ENCODE measurements around the gene ACAT2.
"Not testable (repeated sequence)": the region's sequence is repeated elsewhere in the genome, so short reads cannot be mapped to it uniquely, and the experiment has no call there.

ACAT2 gene

DNA sequence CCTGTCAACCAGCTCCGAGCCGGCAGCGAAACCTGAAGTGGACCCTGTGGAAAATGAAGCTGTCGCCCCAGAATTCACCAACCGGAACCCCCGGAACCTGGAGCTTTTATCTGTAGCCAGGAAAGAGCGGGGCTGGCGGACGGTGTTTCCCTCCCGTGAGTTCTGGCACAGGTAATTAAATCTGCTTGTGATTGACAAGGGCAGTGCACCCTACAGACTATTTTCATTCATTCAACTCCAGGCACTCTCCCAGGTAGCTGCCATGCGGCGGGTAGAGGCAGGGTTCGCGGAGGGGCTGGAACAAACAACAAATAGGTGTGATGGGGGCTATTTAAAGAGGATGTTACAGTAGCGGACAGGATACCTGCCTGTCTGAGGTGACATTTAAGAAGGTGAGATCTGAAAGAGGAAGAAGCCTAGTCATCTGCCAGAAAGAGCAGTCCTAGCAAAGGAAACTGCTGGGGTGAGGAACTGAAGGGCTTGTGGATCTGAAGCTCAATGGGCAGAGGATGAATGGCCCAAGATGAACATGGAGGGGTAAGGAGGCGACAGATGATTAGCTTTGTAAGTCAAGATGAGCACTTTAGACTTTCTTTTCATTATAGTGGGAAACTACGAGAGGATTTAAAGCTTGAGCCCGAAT is 29.2 kb downstream of the ACAT2 start:
- DNase-seq (ENCODE audit: low read depth in 1 of 2, low spot score in 1 of 2) = peak in 1 of 2 experiments; percentile 53
- Histone ChIP-seq H3K4me3 (replicated peaks; ENCODE audit: insufficient read depth, low read length) (peak overlapping the region; percentile 87), H3K27me3 (ENCODE audit: insufficient read depth, poor library complexity, severe bottlenecking) (no peaks in the 10 kb centered on the region), H3K27ac (replicated peaks) (peak overlapping the region; percentile 87)
- TF ChIP-seq GABPA (IDR thresholded peaks at IDR 0.05; ENCODE audit: low read depth) = no peak
- TF ChIP-seq, protein P1, sequence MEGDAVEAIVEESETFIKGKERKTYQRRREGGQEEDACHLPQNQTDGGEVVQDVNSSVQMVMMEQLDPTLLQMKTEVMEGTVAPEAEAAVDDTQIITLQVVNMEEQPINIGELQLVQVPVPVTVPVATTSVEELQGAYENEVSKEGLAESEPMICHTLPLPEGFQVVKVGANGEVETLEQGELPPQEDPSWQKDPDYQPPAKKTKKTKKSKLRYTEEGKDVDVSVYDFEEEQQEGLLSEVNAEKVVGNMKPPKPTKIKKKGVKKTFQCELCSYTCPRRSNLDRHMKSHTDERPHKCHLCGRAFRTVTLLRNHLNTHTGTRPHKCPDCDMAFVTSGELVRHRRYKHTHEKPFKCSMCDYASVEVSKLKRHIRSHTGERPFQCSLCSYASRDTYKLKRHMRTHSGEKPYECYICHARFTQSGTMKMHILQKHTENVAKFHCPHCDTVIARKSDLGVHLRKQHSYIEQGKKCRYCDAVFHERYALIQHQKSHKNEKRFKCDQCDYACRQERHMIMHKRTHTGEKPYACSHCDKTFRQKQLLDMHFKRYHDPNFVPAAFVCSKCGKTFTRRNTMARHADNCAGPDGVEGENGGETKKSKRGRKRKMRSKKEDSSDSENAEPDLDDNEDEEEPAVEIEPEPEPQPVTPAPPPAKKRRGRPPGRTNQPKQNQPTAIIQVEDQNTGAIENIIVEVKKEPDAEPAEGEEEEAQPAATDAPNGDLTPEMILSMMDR (IDR thresholded peaks at IDR 0.05; ENCODE audit: insufficient read depth, low read length) = no peak
- peak; percentile 67; the same call in 1 of the 2 replicates for TF ChIP-seq SPI1 (IDR thresholded peaks at IDR 0.05; ENCODE audit: borderline replicate concordance, low read depth)
- TF ChIP-seq POLR2AphosphoS5 (IDR thresholded peaks at IDR 0.05; ENCODE audit: low read depth) = no peak

DNA sequence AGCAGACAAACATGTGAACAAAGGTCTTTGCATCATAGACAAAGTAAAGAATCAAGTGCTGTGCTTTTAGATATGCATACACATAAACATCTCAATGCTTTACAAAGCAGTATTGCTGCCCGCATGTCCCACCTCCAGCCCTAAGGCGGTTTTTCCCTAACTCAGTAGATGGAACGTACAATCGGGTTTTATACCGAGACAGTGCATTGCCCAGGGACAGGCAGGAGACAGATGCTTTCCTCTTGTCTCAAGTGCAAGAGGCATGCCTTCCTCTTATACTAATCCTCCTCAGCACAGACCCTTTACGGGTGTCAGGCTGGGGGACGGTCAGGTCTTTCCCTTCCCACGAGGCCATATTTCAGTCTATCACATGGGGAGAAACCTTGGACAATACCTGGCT is 33.1 kb downstream of the ACAT2 start:
- H3K4me3 ChIP-seq (replicated peaks; ENCODE audit: insufficient read depth, low read length); H3K27me3 ChIP-seq (ENCODE audit: insufficient read depth, poor library complexity, severe bottlenecking); DNase-seq (ENCODE audit: low read depth in 1 of 2, low spot score in 1 of 2); H3K27ac ChIP-seq (replicated peaks): not testable (repeated sequence)

DNA sequence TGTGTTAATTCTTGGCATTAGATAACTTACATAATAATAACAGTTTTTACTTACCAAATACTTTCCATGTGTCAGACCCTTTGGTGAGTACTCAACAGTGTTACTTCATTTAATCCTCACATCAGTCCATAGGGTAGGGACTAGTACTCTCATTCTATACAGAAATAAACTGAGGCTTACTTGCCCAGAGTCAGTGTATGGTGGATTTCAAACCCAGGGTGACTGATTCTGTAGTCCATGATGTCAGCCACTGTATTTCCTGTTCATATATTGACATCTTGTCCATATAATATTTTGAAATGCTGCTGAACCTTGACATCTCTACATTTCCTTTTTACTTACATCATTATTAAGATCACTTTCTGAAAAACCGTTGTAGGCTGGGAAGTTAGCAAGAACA is 35.7 kb downstream of the ACAT2 start:
- no peak overlapping the region for H3K4me3 ChIP-seq (replicated peaks; ENCODE audit: insufficient read depth, low read length)
- DNase-seq (ENCODE audit: low read depth in 1 of 2, low spot score in 1 of 2) = no peak
- no peak overlapping the region for H3K27ac ChIP-seq (replicated peaks)
- TF ChIP-seq SPI1 (IDR thresholded peaks at IDR 0.05; ENCODE audit: borderline replicate concordance, low read depth) (no peak), GABPA (IDR thresholded peaks at IDR 0.05; ENCODE audit: low read depth) (no peak), POLR2AphosphoS5 (IDR thresholded peaks at IDR 0.05; ENCODE audit: low read depth) (no peak)
- TF ChIP-seq, protein P1 (IDR thresholded peaks at IDR 0.05; ENCODE audit: insufficient read depth, low read length) = no peak
- TF ChIP-seq, protein P2, sequence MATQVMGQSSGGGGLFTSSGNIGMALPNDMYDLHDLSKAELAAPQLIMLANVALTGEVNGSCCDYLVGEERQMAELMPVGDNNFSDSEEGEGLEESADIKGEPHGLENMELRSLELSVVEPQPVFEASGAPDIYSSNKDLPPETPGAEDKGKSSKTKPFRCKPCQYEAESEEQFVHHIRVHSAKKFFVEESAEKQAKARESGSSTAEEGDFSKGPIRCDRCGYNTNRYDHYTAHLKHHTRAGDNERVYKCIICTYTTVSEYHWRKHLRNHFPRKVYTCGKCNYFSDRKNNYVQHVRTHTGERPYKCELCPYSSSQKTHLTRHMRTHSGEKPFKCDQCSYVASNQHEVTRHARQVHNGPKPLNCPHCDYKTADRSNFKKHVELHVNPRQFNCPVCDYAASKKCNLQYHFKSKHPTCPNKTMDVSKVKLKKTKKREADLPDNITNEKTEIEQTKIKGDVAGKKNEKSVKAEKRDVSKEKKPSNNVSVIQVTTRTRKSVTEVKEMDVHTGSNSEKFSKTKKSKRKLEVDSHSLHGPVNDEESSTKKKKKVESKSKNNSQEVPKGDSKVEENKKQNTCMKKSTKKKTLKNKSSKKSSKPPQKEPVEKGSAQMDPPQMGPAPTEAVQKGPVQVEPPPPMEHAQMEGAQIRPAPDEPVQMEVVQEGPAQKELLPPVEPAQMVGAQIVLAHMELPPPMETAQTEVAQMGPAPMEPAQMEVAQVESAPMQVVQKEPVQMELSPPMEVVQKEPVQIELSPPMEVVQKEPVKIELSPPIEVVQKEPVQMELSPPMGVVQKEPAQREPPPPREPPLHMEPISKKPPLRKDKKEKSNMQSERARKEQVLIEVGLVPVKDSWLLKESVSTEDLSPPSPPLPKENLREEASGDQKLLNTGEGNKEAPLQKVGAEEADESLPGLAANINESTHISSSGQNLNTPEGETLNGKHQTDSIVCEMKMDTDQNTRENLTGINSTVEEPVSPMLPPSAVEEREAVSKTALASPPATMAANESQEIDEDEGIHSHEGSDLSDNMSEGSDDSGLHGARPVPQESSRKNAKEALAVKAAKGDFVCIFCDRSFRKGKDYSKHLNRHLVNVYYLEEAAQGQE (IDR thresholded peaks at IDR 0.05; ENCODE audit: insufficient replicate concordance, low read depth) = no peak
- H3K27me3 ChIP-seq (ENCODE audit: insufficient read depth, poor library complexity, severe bottlenecking) = no peaks in the 10 kb centered on the region

DNA sequence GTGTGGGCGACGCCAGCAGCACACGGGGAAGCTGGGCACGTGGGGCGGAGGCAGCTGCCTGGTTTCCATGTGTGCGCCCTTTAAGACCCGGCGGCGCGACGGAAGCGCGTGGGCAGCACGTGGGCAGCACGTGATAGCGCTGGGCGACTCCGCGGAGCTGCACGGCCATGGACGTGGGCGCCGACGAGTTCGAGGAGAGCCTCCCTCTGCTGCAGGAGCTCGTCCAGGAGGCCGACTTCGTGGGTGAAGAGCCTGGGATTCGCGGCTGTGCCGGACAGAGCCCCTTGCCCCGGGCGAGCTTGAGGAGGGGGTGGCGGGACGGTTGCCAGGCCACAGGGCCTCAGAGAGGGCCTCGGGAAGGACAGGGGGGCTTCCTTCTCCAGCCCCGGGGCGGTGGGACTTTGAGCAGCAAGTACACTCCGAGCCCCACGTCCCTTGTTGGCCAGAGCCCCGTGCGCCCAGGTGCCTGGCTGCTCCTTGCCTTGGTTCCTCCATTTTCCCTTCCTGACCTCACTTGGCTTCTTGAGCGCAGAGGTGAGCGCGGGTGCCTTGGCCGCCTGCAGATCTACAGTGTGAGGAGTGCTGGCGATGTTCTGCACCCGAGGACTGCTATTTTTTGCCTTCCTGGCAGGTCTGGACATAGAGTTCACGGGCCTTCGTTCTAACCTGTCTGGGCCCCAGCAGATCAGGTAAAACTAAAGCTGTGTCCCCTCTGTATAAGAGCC is 38.5 kb downstream of the ACAT2 start, which contains the start of gene PNLDC1:
Gene PNLDC1, plus strand, starts transcription at position 136 of the 725 bp plus-strand sequence. Its CDS starts 32 bp downstream, at position 168.
- Histone ChIP-seq H3K27ac (replicated peaks) (peak within 1 kb of the TSS; percentile 73), H3K27me3 (ENCODE audit: insufficient read depth, poor library complexity, severe bottlenecking) (no peaks in the 10 kb centered on the region), H3K4me3 (replicated peaks; ENCODE audit: insufficient read depth, low read length) (no peak within 1 kb of the TSS)
- no peak for DNase-seq (ENCODE audit: low read depth in 1 of 2, low spot score in 1 of 2)
- TF ChIP-seq POLR2AphosphoS5 (IDR thresholded peaks at IDR 0.05; ENCODE audit: low read depth) (no peak), SPI1 (IDR thresholded peaks at IDR 0.05; ENCODE audit: borderline replicate concordance, low read depth) (no peak), GABPA (IDR thresholded peaks at IDR 0.05; ENCODE audit: low read depth) (no peak)
- TF ChIP-seq, protein P2 (IDR thresholded peaks at IDR 0.05; ENCODE audit: insufficient replicate concordance, low read depth) = no peak
- TF ChIP-seq, protein P1 (IDR thresholded peaks at IDR 0.05; ENCODE audit: insufficient read depth, low read length) = no peak
